Keratinocyte (primary cell): ENCODE measurements around the gene CALCR.

Experiments
- EZH2 ChIP-seq: IDR thresholded peaks from one replicate; pipeline ENCODE4 v1.6.1; 2012; ENCODE audit warnings: inconsistent platforms, mild to moderate bottlenecking, low read length, moderate library complexity
- TF ChIP-seq, protein P1 (sequence below), 3 experiments: IDR thresholded peaks in 1 of 3; conservative IDR thresholded peaks in 1 of 3; optimal IDR thresholded peaks in 1 of 3; 2 replicates in 2 of 3; 3 replicates in 1 of 3; pipeline versions ENCODE3 to v1.5.1; 2011; ENCODE audit warnings: low read length in 3 of 3, mild to moderate bottlenecking in 3 of 3, moderate library complexity in 2 of 3, control low read depth in 1 of 3, inconsistent platforms in 1 of 3; ENCODE audit not compliant: insufficient read depth in 2 of 3; ENCODE audit errors: extremely low read depth in 1 of 3

GRCh38 chr7:93475811-93476210 is 98.7 kb downstream of the CALCR start:
- TF ChIP-seq, protein P1, sequence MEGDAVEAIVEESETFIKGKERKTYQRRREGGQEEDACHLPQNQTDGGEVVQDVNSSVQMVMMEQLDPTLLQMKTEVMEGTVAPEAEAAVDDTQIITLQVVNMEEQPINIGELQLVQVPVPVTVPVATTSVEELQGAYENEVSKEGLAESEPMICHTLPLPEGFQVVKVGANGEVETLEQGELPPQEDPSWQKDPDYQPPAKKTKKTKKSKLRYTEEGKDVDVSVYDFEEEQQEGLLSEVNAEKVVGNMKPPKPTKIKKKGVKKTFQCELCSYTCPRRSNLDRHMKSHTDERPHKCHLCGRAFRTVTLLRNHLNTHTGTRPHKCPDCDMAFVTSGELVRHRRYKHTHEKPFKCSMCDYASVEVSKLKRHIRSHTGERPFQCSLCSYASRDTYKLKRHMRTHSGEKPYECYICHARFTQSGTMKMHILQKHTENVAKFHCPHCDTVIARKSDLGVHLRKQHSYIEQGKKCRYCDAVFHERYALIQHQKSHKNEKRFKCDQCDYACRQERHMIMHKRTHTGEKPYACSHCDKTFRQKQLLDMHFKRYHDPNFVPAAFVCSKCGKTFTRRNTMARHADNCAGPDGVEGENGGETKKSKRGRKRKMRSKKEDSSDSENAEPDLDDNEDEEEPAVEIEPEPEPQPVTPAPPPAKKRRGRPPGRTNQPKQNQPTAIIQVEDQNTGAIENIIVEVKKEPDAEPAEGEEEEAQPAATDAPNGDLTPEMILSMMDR (optimal IDR thresholded peaks at IDR 0.05 in 1 of 3, IDR thresholded peaks at IDR 0.05 in 1 of 3, conservative IDR thresholded peaks at IDR 0.05 in 1 of 3; ENCODE audit: extremely low read depth in 1 of 3, insufficient read depth in 2 of 3, low read length in 3 of 3) = no peak
- TF ChIP-seq EZH2 = no peak
